MCF 10A (cell line): ENCODE results near the gene TMSB15B. TPM values are rescaled to one million over a fixed set of nuclear protein-coding genes. Genes with fewer than 3 reads are reported as not detected.
"Not testable (repeated sequence)": the region's sequence is repeated elsewhere in the genome, so short reads cannot be mapped to it uniquely, and the experiment has no call there.

Experiments
- BruUV-seq: library from RNA; stranded (reverse); fragments of 400-500 nt; replicated peaks from 2 replicates; lab custom pipeline; 2021; lab: Mats Ljungman, UMichigan
- CTCF ChIA-PET: fragments of 300-600 bp; sonication (Branson Sonifier 250); formaldehyde crosslinking; extraction: SDS; loops from one replicate; lab custom pipeline; 2021; ENCODE audit warnings: antibody characterized with exemption, inconsistent platforms; lab: Yijun Ruan, JAX
- POLR2A ChIA-PET: fragments of 300-600, 350-650 bp; sonication (Branson Sonifier 250); formaldehyde crosslinking; extraction: SDS; loops from one replicate; lab custom pipeline; 2020; ENCODE audit warnings: antibody characterized with exemption, inconsistent platforms; lab: Yijun Ruan, JAX
- DNase-seq: peaks from one replicate; pipeline ENCODE4 v3.0.0-alpha.2; 2018; ENCODE audit not compliant: unreplicated experiment
- H3K27ac Mint-ChIP-seq: one replicate; pipeline ENCODE4 v1.8.0; 2022; ENCODE audit warnings: mild to moderate bottlenecking, low read depth, mixed read lengths; ENCODE audit not compliant: unreplicated experiment
- H3K27me3 Mint-ChIP-seq: one replicate; pipeline ENCODE4 v1.8.0; 2022; ENCODE audit warnings: mixed read lengths; ENCODE audit not compliant: insufficient read depth, unreplicated experiment
- H3K36me3 Mint-ChIP-seq: one replicate; pipeline ENCODE4 v1.8.0; 2022; ENCODE audit warnings: mild to moderate bottlenecking, moderate library complexity, mixed read lengths; ENCODE audit not compliant: insufficient read depth, unreplicated experiment
- H3K4me1 Mint-ChIP-seq: one replicate; pipeline ENCODE4 v1.8.0; 2022; ENCODE audit warnings: mixed read lengths; ENCODE audit not compliant: insufficient read depth, unreplicated experiment
- H3K4me3 Mint-ChIP-seq: one replicate; pipeline ENCODE4 v1.8.0; 2022; ENCODE audit warnings: mild to moderate bottlenecking, moderate library complexity, mixed read lengths; ENCODE audit not compliant: unreplicated experiment
- H3K9me3 Mint-ChIP-seq: one replicate; pipeline ENCODE4 v1.8.0; 2022; ENCODE audit warnings: mixed read lengths; ENCODE audit not compliant: unreplicated experiment
- CTCF ChIP-seq: fragments of 200-600 bp; IDR thresholded peaks from one replicate; pipeline ENCODE4 v1.8.0; 2022; ENCODE audit warnings: antibody characterized with exemption, mild to moderate bottlenecking; ENCODE audit not compliant: unreplicated experiment
- intact Hi-C: fragments of 100-400 bp; cut with micrococcal nuclease; formaldehyde crosslinking; loops from 2 replicates; pipeline ENCODE4 v1.14.1; 2022
- total RNA-seq: library from RNA; stranded (reverse); gene quantifications from 2 replicates; pipeline ENCODE4 v1.2.3, GENCODE V29; 2022

Gene TMSB15B
- total RNA-seq, 1 experiment from 2014 or later, result 2.1 TPM

- no peak for DNase-seq
- peaks cover 12% of the 10 kb centered on the region for H3K27me3 Mint-ChIP-seq
- no peak for TF ChIP-seq CTCF
- H3K27ac Mint-ChIP-seq, result no peak overlapping the region
- no peaks in the 10 kb centered on the region for H3K4me1 Mint-ChIP-seq
- POLR2A ChIA-PET, result no interaction called here
- H3K4me3 Mint-ChIP-seq, result no peak overlapping the region
- H3K36me3 Mint-ChIP-seq, result no peaks in the 10 kb centered on the region
- intact Hi-C loops, result no loop called here
- CTCF ChIA-PET, result no interaction called here
- no peaks in the 10 kb centered on the region for H3K9me3 Mint-ChIP-seq
- no TSS peak for BruUV-seq
Measured at GRCh38 chrX:103949506-103949905, 12.9 kb upstream of the TMSB15B start.

- no peaks in the 10 kb centered on the region for H3K36me3 Mint-ChIP-seq
- H3K4me1 Mint-ChIP-seq, result no peaks in the 10 kb centered on the region
- POLR2A ChIA-PET, result no interaction called here
- H3K27me3 Mint-ChIP-seq, result peaks cover 14% of the 10 kb centered on the region
- no peak overlapping the region for H3K27ac Mint-ChIP-seq
- DNase-seq, result no peak
- H3K4me3 Mint-ChIP-seq, result no peak overlapping the region
- CTCF ChIA-PET, result interaction anchor here (0.5 to 1.3 kb wide), 2 partner anchors 108 to 252 kb away, joined by 3 to 5 read pairs; no protein-coding TSS in a partner anchor
- intact Hi-C loops, result no loop called here
- no TSS peak for BruUV-seq
- no peaks in the 10 kb centered on the region for H3K9me3 Mint-ChIP-seq
- no peak for TF ChIP-seq CTCF
Measured at GRCh38 chrX:103953353-103953752, 9.1 kb upstream of the TMSB15B start.

- DNase-seq, result no peak
- Mint-ChIP-seq H3K36me3 (no peaks in the 10 kb centered on the region), H3K27ac (no peak overlapping the region), H3K4me1 (no peaks in the 10 kb centered on the region), H3K4me3 (no peak overlapping the region), H3K27me3 (peaks cover 14% of the 10 kb centered on the region), H3K9me3 (no peaks in the 10 kb centered on the region)
- intact Hi-C loops, result no loop called here
- CTCF ChIA-PET, result interaction anchor here (0.6 kb wide), 1 partner anchor 182 kb away, joined by 4 read pairs; no protein-coding TSS in a partner anchor
- TF ChIP-seq CTCF, result no peak
- POLR2A ChIA-PET, result interaction anchor here (0.6 kb wide), 1 partner anchor 9 kb away, joined by 3 read pairs; no protein-coding TSS in a partner anchor
- BruUV-seq, result no TSS peak
Measured at GRCh38 chrX:103954259-103954658, 8.2 kb upstream of the TMSB15B start.

- H3K27me3 Mint-ChIP-seq, POLR2A ChIA-PET, H3K9me3 Mint-ChIP-seq, intact Hi-C loops, BruUV-seq, H3K4me1 Mint-ChIP-seq, H3K27ac Mint-ChIP-seq, H3K4me3 Mint-ChIP-seq, DNase-seq, CTCF ChIA-PET, H3K36me3 Mint-ChIP-seq: not testable (repeated sequence)
Measured at GRCh38 chrX:103960599-103960998, 1.8 kb upstream of the TMSB15B start.

- intact Hi-C loops, H3K27ac Mint-ChIP-seq, BruUV-seq, H3K4me1 Mint-ChIP-seq, H3K4me3 Mint-ChIP-seq, POLR2A ChIA-PET, H3K27me3 Mint-ChIP-seq, H3K9me3 Mint-ChIP-seq, DNase-seq, CTCF ChIA-PET, H3K36me3 Mint-ChIP-seq: not testable (repeated sequence)
Measured at GRCh38 chrX:103983508-103983907, 21.1 kb downstream of the TMSB15B start.
